GM21529 (cell line): ENCODE results near the gene NOXA1.

Source experiments
- ATAC-seq: cut with Tn5 transposase; IDR thresholded peaks from one replicate; pipeline ENCODE4 v1.9.1; 2021; ENCODE audit not compliant: unreplicated experiment

Gene NOXA1

DNA sequence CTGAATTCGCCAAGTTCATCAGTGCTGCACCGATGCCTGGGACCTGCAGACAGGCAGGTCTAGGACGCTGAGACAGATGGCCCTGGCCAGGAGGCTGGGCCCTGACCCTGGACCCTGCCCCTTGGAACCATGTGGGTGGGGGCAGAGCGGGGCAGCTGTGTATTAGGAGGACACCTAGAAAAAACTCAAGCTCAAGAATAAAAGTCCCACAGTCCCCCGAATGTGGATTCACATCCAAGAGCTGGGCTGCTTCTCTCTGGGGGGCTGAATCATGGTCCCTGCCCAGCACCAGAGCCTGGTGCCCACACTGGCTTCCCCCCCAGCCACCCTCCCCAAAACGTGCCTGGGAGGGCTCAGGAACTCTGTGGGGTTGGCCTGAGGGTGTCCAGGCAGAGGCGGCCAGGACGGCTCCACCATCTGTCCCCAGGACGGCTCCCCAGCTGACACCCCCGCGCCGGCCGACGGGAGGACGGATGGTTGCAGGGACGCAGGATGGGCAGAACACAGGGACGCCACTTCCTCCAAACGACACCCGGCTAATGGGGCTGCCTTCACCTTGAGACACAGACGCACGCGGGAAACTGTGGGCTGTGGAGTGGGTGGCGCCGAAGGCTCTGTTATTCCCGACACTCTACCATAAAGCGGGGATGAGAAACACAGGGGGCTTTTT is 35.2 kb upstream of the NOXA1 start:
- ATAC-seq: no peak

DNA sequence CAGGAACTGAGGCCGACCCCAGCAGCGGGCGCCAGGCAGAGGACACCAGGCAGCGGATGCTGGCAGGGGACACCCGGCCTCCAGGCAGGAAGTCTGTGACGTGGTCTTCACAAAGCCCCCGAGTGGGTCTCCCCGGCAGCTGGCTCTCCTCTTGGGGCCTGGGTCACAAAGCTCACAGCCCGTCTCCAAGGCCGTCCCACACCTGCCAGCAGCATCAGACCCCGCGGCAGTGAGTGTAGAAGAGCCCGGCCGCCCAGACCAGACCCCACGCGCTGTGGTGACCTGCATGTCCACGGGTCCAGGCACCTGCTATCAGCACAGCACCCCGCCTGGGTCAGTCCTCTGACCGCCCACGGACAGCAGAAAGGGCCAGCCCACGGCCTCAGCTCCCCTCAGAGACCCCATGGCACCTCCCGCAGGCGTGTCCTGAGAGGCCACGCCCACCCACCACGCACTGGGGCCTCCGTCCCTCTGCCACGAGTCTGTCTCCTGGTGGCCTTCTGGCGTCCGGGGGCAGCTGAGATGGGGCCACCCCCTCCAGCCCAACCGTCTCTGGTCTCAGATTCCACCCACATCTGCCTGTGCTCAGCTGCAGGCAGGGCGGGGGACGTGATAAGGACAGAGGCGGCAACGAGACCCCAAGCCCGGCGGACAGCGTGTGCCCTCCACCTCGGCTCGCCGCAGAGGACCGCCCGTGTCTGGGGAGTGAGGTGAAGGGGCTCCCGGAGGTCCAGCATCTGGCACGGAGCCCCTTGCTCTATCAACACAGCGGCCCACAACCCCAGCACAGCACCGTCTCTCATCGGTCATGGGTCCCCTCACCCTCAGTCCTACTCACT is 34.4 kb upstream of the NOXA1 start:
- ATAC-seq: no peak

GRCh38 chr9:137389428-137389746 is 33.8 kb upstream of the NOXA1 start:
- ATAC-seq: no peak

DNA sequence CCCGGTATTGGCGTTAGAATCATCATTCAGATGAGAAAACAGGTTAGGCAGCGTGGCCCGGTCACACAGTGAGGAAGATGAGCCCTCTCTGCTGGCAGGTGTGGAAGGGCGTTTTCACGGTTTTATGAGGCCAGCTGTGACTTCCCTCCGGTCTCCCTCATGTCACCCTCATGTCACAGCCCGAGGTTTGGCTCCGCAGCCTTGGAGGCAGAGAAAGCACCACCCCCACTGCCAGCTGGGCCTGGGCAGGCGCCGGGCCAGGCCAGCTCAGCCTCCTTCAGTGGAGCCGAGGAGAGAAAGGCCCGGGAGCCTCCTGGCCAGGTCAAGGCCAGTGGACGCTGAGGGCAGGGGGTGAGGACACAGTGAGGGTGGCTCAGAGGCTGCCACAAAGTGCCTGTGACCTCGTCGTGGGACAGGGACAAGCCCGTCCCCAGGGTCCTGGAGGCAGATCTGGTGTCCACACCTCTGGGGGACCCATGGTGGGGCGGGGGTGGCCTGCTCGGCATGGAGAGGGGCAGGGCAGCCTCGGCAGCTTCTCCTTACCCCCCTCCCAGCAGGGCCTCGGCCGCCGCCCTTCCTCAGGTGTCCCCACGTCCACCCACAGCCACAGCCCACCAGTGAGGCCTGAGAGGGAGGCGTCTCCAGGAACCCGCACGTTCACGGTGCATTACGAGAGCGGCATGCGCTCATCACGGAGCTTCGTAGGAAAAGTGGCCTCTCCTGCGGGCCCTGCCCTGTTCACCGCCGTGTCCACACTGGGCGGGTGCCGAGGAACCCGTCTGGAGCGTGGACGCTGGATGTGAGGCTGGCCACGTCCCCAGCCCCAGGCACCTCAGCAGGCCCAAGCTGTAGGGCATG is 32.4 kb upstream of the NOXA1 start:
- no peak for ATAC-seq

- no peak for ATAC-seq
Measured at GRCh38 chr9:137391411-137391754, 31.8 kb upstream of the NOXA1 start.

DNA sequence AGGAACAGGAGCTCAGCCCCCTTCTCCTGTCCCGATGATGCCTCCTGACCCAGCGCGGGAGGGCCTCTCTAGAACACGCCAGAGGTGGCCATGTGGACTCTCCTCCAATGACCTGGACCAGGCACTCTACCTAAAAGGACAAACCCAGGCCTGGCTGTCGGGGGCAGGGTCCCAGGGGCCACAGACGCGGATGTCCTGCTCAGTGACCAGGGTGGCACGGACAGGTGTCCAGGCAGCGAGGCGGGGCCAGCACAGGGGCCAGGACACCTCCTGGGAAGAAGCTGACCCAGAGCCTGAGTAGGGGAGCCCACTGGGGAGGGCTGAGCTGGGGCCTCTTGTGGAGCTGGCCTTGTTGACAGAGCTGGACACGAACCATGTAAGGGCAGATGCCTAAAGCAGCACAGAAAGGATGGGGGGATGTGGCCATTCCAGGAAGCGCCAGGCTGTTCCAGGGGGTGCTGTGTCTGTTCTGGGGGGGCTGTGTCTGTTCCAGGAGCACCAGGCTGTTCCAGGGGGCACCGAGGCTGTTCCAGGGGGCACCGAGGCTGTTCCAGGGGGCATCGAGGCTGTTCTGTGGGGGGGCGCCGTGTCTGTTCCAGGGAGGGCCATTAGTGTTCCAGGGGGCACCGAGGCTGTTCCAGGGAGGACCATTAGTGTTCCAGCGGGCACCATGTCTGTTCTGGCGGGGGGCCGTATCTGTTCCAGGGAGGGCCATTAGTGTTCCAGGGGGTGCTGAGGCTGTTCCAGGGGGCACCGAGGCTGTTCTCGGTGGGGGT is 30.8 kb upstream of the NOXA1 start:
- no peak for ATAC-seq

DNA sequence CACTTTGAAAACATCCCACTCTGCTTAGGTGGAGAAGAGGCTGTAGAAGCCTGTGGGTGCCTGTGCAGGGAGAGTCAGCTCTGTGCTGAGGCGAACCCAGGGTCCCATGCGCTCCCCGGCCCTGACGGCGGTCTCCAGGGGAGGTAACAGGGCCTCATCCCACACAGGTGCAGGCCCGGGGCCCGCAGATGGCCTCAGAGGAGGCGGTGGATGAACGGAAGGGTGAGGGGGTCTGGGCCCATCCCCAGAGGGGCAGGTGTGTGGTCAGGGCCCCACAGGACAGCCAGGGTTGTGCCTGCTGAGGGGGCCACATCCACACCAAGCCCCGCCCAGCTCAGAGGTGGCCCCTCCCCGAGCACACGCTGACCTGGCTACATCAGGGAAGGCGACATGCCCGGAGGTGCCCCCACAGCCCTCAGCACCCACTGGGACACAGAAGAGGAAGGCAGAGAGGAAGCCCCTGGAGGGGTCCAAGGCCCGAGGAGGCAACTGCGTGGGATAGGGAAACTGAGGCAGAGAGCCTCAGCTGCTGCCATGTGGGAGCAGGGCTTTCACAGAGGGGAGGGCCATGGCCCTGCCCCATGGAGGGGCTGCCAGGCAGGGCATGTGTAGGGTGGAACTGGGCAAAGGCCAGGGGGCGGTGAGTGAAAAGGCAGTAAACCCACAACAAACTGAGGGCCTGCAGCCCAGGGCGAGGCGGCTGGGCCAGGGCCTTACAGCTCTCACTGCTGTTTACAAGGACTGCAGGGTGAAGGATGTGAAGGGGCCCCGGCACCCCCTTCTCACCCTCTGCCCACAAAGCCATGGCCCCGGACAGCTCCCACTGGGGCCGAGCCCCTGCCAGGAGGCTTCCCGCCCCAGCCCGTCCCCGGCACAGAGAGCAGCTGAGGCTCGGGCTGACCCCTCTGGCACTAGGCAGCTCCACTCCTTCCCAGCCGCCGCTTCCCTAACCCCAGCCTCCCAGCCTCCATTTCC is 29.7 kb upstream of the NOXA1 start:
- no peak for ATAC-seq

DNA sequence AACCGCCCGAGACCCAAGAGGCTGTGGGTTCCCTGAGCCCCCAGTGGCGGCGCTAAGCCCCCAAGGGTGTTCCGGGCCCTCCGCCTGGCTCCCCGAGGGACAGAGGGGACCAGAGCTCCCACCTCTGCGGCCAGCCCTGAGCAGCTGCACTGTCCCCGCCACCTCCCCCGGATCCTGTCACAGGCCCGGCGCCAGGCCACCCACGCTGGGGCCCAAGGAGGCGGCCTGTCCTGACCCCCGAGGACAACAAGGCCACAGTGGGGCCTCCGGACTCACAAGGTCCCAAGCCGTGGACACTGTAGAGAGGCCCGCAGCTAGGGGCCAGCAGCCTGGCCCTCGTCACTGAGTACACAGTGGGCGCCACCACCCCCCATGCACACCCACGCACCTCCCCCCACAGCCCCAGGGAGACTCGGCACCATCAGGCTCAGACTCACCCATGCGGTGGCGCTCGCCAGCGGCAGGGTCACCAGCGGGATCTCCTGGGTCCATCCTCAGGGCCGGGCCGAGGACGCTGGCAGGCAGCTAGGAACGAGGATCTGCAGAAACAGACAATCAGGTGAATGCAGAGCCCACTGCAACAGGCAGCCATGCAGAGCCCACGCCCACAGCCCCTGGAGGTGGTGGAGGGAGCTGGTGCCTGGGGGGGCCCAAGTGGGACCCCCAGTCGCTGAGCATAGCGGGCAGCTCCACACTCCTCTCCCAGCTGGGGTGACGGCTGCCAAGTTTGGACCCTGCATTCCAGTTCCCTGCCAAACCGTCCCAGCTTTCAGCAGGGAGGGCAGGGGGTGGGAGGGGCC is 28.1 kb upstream of the NOXA1 start:
- ATAC-seq: no peak

DNA sequence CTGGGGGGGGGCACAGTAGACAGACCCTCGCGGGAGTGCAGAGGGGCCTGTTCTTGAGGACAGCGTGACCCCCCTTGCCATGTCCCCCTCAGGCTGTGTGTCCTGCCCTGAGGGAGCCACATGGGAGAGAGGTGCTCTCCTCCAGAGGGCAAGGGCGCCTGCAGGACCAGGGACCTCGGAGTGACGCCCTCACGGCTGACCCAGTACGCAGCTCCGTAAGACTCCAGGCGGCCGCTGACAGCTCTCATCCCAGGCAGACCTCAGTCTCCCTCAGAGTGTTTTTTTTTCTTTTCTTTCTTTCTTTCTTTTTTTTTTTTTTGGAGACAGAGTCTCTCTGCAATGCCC is 27.6 kb upstream of the NOXA1 start:
- ATAC-seq: no peak

DNA sequence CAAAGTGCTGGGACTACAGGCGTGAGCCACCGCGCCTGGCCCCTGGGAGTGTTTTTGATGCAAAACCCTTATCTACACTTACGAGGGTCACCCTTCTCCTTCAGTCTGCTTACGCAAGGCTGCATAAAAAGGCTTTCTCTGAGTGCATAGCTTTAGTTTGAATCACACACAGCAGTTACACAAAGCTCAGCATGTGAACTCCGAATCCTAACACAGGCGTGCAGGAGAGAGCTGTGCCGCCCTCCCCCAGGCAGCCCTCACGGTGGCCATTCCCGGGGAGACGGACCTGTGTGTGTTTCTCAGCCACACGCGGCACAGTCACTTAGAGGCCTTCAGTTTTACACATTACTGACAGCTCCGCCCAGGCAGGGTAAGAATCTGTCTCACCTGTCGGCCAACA is 27.0 kb upstream of the NOXA1 start:
- no peak for ATAC-seq

- no peak for ATAC-seq
Measured at GRCh38 chr9:137396634-137397367, 26.4 kb upstream of the NOXA1 start.

DNA sequence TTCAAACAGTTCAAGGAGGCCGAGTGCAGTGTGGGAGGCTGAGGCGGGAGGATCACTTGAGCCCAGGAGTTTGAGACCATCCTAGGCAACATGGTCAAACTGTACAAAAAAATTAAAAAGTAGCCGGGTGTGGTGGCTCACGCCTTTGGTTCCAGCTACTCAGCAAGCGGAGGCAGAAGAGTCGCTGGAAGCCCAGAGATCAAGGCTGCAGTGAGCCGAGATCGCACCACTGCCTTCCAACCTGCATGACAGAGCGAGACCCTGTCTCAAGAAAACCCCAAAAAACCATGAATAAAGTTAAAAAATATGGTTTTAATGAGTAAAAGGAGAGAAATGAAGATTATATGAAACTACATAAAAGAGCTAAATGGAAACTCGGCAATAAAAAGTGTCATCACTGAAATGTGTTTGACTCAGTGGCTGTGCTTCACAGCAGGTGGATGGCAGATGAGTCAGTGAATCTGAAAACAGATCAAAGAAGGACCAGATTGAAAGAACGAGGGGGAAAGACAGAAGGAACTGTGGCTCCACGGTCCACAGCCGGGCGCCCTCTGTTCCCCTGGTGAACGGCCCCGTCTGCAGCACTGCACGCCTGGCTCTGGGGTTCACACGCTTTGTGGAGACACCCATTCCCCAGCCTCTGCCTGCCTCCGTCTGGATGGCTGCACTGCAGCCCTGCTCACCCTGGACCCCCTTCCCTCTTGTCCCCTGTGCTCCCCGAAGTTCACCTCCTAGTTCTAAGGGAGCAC is 25.3 kb upstream of the NOXA1 start:
- ATAC-seq: no peak

GRCh38 chr9:137398561-137399468 is 24.4 kb upstream of the NOXA1 start:
- ATAC-seq: no peak

DNA sequence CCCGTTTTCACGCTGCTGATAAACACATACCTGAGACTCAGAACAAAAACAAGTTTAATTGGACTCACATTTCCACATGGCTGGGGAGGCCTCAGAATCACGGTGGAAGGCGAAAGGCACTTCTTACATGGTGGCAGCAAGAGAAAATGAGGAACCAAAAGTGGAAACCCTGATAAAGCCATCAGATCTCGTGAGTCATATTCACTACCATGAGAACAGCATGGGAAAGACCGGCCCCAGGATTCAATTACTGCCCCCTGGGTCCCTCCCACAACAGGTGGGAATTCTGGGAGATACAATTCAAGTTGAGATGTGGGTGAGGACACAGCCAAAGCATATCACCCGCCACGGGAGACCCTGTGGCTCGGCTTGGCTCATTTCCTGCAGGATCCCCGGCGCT is 20.4 kb upstream of the NOXA1 start:
- ATAC-seq: no peak

DNA sequence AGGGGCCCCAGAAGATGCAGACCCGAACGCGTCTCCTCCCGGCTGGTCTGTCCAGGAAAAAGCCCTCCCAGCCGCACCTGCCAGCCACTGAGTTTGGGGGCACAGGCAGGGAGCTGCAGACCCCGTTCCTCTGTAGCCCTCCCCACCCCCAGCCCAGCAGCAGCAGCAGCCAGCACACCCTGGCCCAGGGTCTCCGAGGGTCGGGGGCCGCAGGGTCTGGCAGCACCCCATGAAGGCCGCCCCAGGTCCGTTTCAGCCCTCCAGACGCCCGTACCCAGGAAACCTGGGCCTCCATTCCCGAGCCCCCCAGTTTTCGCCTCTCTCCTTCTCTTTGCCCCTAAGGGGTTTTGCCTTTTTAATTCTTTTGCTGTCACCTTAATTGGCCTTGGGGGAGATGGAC is 19.9 kb upstream of the NOXA1 start:
- ATAC-seq: no peak

- no peak for ATAC-seq
Measured at GRCh38 chr9:137404961-137405567, 18.1 kb upstream of the NOXA1 start.
